GM18951 (cell line): ENCODE results near the gene RAD9A.
"Not testable (repeated sequence)": the region's sequence is repeated elsewhere in the genome, so short reads cannot be mapped to it uniquely, and the experiment has no call there.

Experiments used
- POLR2A ChIP-seq: IDR thresholded peaks from 4 replicates; pipeline ENCODE4 v1.6.1; 2011; ENCODE audit warnings: mild to moderate bottlenecking; ENCODE audit not compliant: insufficient read length, insufficient read depth; ENCODE audit errors: extremely low read depth
- in situ Hi-C: fragments of 300-500 bp; cut with MboI; formaldehyde crosslinking; loops from one replicate; pipeline ENCODE4 v1.12.0; 2022; ENCODE audit warnings: low sequenced_read_pairs, mixed read lengths, inconsistent platforms; ENCODE audit not compliant: unreplicated experiment

RAD9A gene

GRCh38 chr11:67418476-67419281 lies 26.9 kb downstream of the RAD9A start:
- in situ Hi-C loops, result no loop called here
- no peak for TF ChIP-seq POLR2A

- no peak for TF ChIP-seq POLR2A
- in situ Hi-C loops, result no loop called here
These were observed 27.7 kb downstream of the RAD9A start for GRCh38 chr11:67419325-67420049.

GRCh38 chr11:67420147-67420645 lies 28.4 kb downstream of the RAD9A start:
- in situ Hi-C loops, result no loop called here
- no peak for TF ChIP-seq POLR2A

GRCh38 chr11:67420646-67421429 lies 29.1 kb downstream of the RAD9A start:
- TF ChIP-seq POLR2A, result peak; percentile 67
- in situ Hi-C loops, result no loop called here

GRCh38 chr11:67421430-67422031 lies 29.7 kb downstream of the RAD9A start:
- in situ Hi-C loops, result no loop called here

GRCh38 chr11:67422891-67423290 lies 31.1 kb downstream of the RAD9A start:
- no peak for TF ChIP-seq POLR2A
- in situ Hi-C loops, result no loop called here

More at GRCh38 chr11:67421430-67422031, 29.7 kb downstream of the RAD9A start:
- no peak for TF ChIP-seq POLR2A

- TF ChIP-seq POLR2A, result no peak
- in situ Hi-C loops, result no loop called here
These were observed 31.7 kb downstream of the RAD9A start for GRCh38 chr11:67423466-67423865.

GRCh38 chr11:67423891-67424613 lies 32.3 kb downstream of the RAD9A start:
- in situ Hi-C loops, result no loop called here
- TF ChIP-seq POLR2A, result no peak

GRCh38 chr11:67427364-67427859 lies 35.6 kb downstream of the RAD9A start:
- in situ Hi-C loops, result not testable (repeated sequence)

GRCh38 chr11:67428052-67429001 lies 36.5 kb downstream of the RAD9A start, which contains the start of gene RPS6KB2:
TSS of gene RPS6KB2 (plus strand) at chr11:67428494. CDS start at chr11:67428546, 52 bp downstream.
- in situ Hi-C loops, result no loop called here
- peak; percentile 94 for TF ChIP-seq POLR2A

GRCh38 chr11:67429038-67429668 lies 37.4 kb downstream of the RAD9A start:
- in situ Hi-C loops, result no loop called here
- TF ChIP-seq POLR2A, result no peak
